Measurements from ENCODE around the gene WDR26. TPM values are rescaled to one million over a fixed set of nuclear protein-coding genes. Genes with fewer than 3 reads are reported as not detected.
A peak's percentile ranks its signal among the peaks of the same experiment; 100 is the strongest.

WDR26 gene
- total RNA-seq, 1 experiment from 2014 or later = 29.9 TPM

GRCh38 chr1:224407571-224408293, 26.9 kb downstream of the WDR26 start:
- in situ Hi-C loops (cut with HindIII; ENCODE audit: low pct_unique_long_range_greater_than_20kb, low sequenced_read_pairs) = no loop called here
- DNase-seq (ENCODE audit: low read depth) = no peak

DNA sequence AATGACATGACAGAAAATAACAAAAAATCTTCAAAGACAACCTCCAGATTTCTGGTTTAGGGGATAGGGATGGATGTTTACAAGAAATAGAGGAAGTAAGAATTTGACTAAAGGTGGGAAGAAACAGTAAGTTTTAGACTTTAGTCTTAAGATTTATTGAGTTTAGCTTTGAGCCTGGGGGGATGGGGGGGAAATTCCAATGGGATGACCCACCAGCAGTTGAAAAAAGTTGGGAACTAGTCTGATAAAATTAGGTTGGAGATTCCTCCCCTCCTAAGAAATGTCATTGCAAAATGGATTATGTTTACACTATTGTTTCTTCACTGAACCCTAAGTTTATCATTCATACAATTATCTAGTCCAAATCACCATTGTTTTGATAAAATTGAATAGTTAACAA, 28.4 kb downstream of the WDR26 start:
- in situ Hi-C loops (cut with HindIII; ENCODE audit: low pct_unique_long_range_greater_than_20kb, low sequenced_read_pairs) = no loop called here
- DNase-seq (ENCODE audit: low read depth) = no peak

DNA sequence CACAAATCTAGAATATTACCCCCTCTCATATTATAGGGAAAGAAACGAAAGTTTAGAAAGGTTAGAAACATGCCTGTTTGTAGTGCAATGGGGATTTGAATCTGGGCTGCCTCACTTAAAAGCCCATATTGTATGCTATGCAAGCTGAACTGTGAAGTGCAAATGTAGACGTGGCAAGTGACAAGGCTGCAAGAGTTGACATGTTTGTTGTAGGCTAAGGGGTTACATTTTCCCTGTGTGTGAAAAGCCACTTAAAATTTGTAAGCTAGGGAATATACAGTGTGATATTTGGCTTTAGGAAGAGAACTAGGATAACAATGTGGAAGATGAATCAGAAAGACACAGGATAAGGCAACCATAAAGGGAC, 29.0 kb downstream of the WDR26 start:
- DNase-seq (ENCODE audit: low read depth) = no peak
- in situ Hi-C loops (cut with HindIII; ENCODE audit: low pct_unique_long_range_greater_than_20kb, low sequenced_read_pairs) = no loop called here

- no peak for DNase-seq (ENCODE audit: low read depth)
- in situ Hi-C loops (cut with HindIII; ENCODE audit: low pct_unique_long_range_greater_than_20kb, low sequenced_read_pairs) = no loop called here
Measured at GRCh38 chr1:224404916-224405603, 29.5 kb downstream of the WDR26 start.

GRCh38 chr1:224402472-224403036, 32.0 kb downstream of the WDR26 start:
- in situ Hi-C loops (cut with HindIII; ENCODE audit: low pct_unique_long_range_greater_than_20kb, low sequenced_read_pairs) = no loop called here
- no peak for DNase-seq (ENCODE audit: low read depth)

- in situ Hi-C loops (cut with HindIII; ENCODE audit: low pct_unique_long_range_greater_than_20kb, low sequenced_read_pairs) = no loop called here
- no peak for DNase-seq (ENCODE audit: low read depth)
Measured at GRCh38 chr1:224399887-224400286, 34.7 kb downstream of the WDR26 start.

DNA sequence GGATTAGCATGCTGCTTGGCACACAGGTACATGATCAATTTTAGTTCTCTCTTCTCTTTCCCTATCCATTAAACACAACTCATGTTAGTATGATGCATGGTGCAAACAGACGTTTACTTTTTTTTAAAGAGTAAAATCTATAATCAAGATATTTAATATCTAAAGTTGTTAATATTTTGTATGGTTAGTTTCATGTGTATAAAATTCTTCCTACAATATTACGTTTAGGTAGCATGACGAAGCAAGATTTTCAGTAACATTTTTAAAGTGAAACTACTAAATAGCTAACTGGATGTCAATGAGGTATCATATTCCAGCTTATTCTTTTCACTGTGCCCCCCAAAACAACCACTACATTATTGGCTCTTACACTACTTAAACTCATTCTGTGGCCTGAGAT, 41.3 kb downstream of the WDR26 start:
- in situ Hi-C loops (cut with HindIII; ENCODE audit: low pct_unique_long_range_greater_than_20kb, low sequenced_read_pairs) = no loop called here

DNA sequence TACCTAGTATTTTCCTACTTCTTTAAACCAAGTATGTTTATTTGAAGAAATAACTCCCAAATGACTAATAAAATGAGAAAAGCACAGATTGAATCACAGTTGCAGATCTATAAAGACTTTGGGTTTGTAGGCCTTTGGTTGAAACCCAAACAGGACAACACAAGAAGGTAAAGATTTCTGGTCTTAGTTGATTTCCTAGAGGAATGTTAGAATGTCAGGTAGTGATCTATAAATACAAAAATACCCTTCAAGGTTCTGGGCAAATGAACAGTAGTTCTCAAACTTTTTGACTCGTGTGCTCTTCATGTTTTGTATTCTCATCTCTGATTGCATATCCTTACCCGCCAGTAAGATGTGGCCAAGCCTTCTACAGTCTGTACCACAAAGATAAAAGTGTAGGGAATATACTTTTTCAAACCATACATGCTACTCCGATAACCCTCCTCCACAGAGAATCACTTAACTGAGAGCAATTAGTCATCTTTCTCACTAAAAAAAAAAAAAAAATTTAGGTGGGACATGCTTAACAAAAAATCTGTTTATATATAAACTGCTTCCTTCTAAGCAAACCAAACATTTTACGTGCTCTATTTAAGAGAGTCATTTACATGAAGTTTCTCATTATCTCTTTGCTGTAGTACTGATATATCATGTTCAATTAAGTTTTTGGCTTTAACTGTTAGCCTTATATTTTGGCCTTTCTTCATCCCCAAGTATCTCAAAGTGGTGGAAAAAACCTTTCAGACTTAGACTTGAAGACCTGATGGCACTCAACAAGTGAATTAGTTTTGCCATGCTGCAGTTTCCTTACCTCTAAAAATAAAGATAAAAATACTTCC, 42.0 kb downstream of the WDR26 start:
- no peak for DNase-seq (ENCODE audit: low read depth)
- in situ Hi-C loops (cut with HindIII; ENCODE audit: low pct_unique_long_range_greater_than_20kb, low sequenced_read_pairs) = no loop called here

More for the DNA sequence above, 41.3 kb downstream of the WDR26 start:
- DNase-seq (ENCODE audit: low read depth) = no peak

DNA sequence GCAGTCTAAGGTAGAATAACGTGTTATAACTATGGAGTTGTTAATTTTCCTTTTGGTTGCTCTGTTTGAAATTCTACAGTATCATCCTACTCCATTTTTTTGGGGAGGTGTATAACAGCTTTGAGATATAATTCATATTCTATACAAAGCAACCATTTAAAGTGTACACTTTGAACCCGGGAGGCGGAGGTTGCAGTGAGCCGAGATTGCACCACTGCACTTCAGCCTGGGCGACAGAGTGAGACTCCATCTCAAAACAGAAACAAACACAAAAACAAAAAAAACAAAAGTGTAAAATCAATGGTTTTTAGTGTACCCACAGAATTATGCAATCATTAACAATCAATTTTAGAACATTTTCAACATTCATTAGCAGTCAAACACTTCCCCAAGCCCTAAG, 44.1 kb downstream of the WDR26 start:
- no peak for DNase-seq (ENCODE audit: low read depth)
- in situ Hi-C loops (cut with HindIII; ENCODE audit: low pct_unique_long_range_greater_than_20kb, low sequenced_read_pairs) = no loop called here

GRCh38 chr1:224387943-224388342, 46.7 kb downstream of the WDR26 start:
- in situ Hi-C loops (cut with HindIII; ENCODE audit: low pct_unique_long_range_greater_than_20kb, low sequenced_read_pairs) = no loop called here
- no peak for DNase-seq (ENCODE audit: low read depth)

- no peak for DNase-seq (ENCODE audit: low read depth)
- in situ Hi-C loops (cut with HindIII; ENCODE audit: low pct_unique_long_range_greater_than_20kb, low sequenced_read_pairs) = no loop called here
Measured at GRCh38 chr1:224387302-224387912, 47.2 kb downstream of the WDR26 start.

- in situ Hi-C loops (cut with HindIII; ENCODE audit: low pct_unique_long_range_greater_than_20kb, low sequenced_read_pairs) = no loop called here
Measured at GRCh38 chr1:224383218-224383617, 51.4 kb downstream of the WDR26 start.

GRCh38 chr1:224381880-224382548, 52.6 kb downstream of the WDR26 start:
- DNase-seq (ENCODE audit: low read depth) = no peak
- in situ Hi-C loops (cut with HindIII; ENCODE audit: low pct_unique_long_range_greater_than_20kb, low sequenced_read_pairs) = no loop called here

More at GRCh38 chr1:224383218-224383617, 51.4 kb downstream of the WDR26 start:
- DNase-seq (ENCODE audit: low read depth) = no peak

GRCh38 chr1:224380003-224380402, 54.6 kb downstream of the WDR26 start:
- in situ Hi-C loops (cut with HindIII; ENCODE audit: low pct_unique_long_range_greater_than_20kb, low sequenced_read_pairs) = no loop called here
- no peak for DNase-seq (ENCODE audit: low read depth)

- DNase-seq (ENCODE audit: low read depth) = no peak
- in situ Hi-C loops (cut with HindIII; ENCODE audit: low pct_unique_long_range_greater_than_20kb, low sequenced_read_pairs) = loop anchor here (10.0 kb wide), 1 partner anchor 46 kb away; no protein-coding TSS in a partner anchor
Measured at GRCh38 chr1:224378855-224379631, 55.6 kb downstream of the WDR26 start.

GRCh38 chr1:224377676-224378006, 57.0 kb downstream of the WDR26 start:
- in situ Hi-C loops (cut with HindIII; ENCODE audit: low pct_unique_long_range_greater_than_20kb, low sequenced_read_pairs) = loop anchor here (10.0 kb wide), 1 partner anchor 47 kb away; no protein-coding TSS in a partner anchor
- DNase-seq (ENCODE audit: low read depth) = peak; percentile 60

GRCh38 chr1:224375059-224375458, 59.5 kb downstream of the WDR26 start:
- in situ Hi-C loops (cut with HindIII; ENCODE audit: low pct_unique_long_range_greater_than_20kb, low sequenced_read_pairs) = loop anchor here (10.0 kb wide), 1 partner anchor 50 kb away; no protein-coding TSS in a partner anchor

More at GRCh38 chr1:224375059-224375458, 59.5 kb downstream of the WDR26 start:
- DNase-seq (ENCODE audit: low read depth) = no peak

Data from Caki2 (cell line).